Measurements from ENCODE around the gene CD34.
"Not testable (repeated sequence)": the region's sequence is repeated elsewhere in the genome, so short reads cannot be mapped to it uniquely, and the experiment has no call there.

CD34 gene

DNA sequence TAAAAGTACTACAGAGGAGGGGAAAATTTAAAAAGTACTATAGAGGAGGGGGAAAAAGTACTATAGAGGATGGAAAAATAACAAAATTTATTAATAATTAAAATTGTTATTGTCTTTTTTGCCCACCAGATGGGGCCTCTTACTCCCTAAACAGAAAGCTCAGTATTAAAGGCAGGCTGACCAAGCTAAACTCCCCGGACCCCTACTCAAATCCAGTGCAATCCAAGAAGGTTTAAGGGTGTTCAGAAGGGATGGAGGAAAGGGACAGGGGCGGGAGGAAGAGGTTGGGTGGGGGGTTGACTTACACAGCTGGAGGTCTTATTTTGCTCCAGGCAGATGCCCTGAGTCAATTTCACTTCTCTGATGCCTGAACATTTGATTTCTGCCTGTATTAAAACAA lies 13.7 kb downstream of the CD34 start:
- DNase-seq, result no peak

DNA sequence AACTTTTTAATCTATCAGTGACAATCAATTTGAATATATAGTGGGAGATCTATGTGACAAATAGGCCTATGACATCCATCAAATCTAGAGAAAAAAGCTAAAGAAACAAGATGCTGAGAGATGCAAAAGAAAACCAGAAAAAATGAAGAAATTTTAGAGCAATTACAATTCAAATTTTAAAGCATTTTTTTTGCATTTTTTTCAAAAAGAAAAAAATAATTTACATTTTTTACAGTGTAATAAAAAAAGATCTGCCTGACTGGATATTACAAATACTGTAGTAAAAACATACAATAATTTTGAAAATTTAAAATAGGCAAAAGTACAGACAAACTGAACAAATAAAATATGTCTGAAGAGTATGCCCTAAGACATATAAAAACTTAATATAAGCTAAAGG lies 14.4 kb downstream of the CD34 start:
- no peak for DNase-seq

DNA sequence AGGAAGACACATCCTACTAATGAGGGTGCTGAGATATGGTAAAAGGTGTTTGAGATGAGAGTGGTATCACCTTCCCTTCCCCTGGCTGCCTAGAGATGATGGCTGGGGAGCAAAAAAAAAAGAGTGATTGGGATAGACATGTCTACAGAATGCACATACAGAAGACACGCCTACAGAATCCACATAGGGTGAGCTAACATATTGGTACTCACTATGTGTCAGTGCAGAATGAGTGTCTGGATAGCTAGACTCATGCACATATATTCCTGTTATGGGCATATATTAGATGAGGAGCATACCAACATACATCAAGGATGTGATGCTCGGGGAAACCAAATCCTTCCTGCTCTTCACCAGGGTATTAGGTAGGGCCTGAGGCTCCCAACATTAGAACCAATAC lies 16.2 kb downstream of the CD34 start:
- no peak for DNase-seq

DNA sequence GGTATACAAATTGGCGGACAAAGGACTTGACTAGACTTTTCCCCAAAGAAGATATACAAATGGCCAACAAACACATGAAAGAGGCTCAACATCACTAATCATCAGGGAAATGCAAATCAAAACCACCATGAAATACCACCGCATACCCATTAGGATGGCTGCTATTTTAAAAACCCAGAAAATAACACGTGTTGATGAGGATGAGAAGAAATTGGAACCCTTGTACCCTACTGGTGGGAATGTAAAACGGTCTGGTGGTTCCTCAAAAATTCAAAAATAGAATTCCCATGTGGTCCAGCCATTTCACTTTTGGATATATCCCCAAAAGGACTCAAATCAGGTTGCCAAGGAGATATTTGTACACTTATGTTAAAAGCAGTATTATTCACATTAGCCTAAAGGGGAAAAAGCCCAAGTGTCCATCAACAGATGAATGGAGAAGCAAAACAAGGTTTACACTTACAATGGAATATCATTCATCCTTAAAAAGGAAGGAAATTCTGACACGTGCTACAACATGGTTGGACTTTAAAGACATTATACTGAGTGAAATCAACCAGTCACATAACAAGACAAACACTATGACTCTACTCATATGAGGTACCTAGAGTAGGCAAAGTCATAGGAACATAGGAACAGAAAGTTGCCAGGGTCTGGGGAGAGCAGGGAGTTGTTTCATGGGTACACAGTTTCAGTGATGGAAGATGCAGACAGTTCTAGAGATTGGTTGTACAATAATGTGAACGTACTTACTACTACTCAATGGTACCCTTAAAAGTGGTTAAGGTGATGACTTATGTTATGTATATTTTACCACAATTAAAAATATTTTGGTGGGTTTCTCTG lies 17.0 kb downstream of the CD34 start:
- no peak for DNase-seq

DNA sequence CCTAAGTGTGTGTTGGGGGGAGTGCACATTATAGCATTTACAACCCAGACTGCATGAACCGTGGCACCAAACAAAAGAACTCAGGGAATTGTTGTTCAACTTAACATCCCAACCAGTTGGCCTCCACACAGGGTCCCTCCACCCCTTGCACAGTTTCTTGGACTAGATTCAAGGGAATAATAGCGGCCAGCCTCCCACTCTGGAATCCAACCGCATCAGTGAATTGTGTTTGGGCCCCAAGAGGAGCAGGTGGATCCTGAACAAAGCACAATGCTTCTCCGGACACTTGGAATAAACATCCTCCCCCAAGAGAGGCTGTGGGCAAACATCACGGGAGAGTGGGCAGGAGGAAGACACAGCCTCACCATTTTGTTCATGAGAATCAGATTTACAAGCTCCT lies 18.2 kb downstream of the CD34 start:
- no peak for DNase-seq

DNA sequence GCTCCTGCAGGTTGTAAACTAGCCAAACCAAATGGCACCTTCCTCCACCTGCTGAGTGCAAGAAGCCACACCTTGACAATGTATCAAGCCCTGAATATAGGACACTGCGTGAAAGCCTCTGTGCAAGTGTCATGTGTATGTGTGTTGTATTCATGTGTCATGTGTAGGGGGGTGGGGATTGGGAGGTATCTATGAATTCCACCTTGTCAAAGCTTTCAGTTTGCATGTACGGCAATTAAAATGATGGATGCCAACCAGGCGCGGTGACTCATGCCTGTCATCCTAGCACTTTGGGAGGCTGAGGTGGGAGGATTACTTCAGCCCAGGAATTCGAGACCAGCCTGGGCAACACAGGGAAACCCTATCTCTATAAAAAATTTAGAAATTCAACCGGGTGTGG lies 19.8 kb downstream of the CD34 start:
- no peak for DNase-seq

DNA sequence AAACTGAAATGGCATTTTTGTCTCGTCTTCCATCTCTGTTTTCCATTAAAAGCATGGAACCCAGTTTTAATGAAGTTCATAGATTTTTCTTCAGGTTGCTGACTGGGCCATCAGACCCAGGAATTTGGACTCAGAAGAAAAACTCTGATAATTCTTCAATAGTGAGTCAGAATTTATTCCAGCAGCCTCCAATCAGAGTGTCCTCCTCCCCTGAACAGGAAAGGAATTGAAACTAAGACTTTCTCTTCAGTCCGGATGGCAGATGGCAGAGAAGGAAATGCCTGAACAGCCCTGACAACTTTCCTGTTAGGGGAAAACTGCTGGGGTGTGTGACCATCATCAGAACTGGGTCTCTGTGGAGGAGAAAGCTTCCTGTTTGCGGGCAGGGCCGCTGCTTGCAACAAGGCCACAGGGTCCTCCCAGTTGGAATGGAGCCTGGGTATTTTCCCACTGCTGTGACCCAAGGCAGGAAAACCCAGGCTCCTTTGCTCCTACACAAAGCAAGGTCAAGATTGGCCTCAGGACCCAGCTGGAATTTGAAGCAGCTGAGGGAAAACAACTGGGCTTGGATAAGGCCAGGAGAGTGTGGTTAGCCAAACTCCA lies 20.7 kb downstream of the CD34 start:
- DNase-seq, result no peak

DNA sequence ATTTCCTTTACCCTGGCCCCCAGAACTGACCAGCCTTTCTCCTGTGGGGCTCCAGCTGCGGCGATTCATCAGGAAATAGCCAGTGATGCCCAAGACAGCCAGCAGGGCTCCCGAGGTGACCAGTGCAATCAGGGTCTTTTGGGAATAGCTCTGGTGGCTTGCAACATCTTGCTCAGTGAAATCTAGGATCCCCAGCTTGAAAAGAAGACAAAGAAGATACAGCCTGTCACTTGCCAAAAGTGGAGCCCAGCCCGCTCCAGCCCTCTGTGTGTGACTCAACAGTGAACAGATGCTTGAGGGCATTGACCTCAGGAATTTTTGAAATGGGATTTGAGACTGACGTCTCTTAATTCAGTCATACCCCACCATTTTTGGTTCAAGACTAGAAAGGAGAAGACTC lies 22.3 kb downstream of the CD34 start:
- no peak for DNase-seq

DNA sequence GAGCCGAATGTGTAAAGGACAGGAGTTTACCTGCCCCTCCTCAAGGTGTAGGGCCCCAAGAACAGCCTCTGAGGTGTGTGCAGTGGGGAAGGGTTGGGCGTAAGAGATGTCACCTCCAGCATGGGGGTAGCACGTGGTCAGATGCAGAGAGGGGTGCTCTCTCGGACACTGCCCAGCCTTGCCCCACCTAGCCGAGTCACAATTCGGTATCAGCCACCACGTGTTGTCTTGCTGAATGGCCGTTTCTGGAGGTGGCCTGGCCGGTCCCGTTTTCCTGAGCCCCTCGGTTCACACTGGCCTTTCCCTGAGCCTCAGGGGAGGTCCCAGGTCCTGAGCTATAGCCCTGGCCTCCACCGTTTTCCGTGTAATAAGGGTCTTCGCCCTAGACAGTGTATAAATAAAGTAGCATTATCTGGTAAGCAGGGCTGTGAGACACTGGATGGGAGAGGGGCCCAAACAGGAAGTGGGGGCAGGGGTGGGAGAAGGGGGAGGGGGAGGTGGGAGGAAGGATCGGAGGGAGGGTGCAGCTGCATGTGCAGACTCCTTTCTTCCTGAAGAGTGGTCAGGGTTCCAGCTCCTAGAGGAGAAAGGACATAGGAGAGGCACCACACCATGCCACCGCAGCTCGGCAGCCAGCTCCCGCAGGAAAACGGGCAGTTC lies 23.3 kb downstream of the CD34 start:
- DNase-seq, result no peak

DNA sequence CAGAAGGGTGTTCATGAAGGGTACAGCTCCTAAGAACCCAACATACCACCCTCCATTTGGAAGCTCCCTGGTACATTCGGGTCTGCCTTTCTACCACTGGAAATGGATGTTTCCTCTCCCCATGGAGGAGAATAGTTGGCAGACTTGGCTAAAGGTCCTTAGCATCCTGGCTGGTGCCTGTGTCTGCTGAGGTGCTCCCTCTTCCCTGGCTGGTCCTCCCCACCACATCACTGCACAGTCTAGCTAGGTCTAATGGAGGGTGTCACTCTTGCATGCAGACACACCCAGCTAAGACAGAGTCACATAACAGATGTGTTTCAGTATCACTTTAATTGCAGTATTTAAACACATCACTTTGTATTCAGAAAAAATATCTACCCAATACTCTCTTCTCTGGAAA lies 24.7 kb downstream of the CD34 start:
- DNase-seq, result no peak

DNA sequence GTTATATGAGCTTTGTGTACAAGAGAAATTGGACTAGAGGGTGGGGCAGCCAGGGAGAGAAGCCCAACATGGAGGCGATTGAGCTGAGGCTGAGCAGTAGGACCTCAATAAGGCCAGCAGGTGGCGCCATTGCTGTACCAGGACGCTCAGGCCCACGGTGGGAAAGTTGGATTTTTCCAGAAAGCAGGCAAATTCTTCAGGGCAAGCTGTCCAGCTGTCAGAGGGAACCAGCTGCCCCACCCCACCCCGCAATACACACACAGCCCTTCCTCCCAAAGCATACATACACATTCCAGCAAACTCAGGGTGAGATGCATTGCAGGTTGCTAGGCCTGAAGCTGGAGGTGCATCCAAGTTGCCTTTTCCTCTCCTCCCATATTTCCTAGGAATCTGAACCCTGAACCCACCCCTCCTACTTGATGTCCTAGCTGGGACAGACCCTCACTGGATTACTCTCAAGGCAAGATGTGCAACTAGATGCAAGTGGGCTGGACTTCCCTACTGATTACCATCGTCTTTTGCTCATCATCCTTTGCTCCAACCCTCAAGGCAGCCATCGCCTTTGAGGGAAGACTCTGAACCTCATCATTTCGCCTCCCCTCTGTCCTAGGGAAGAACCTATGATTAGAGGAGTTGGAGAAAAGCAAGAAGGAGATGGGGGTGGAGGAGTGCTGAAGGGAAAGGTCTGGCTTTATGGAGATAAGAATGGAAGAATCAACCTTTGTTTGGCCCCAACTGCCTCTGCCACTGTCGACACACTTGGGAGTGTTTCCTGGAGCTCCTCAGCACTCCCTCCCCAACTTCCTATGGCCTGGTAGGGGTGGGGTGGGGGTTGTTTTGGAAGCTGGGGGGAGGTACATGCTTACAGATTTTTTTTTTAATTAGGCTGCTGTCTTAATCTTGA lies 25.5 kb downstream of the CD34 start:
- DNase-seq, result peak; percentile 69 to 71

DNA sequence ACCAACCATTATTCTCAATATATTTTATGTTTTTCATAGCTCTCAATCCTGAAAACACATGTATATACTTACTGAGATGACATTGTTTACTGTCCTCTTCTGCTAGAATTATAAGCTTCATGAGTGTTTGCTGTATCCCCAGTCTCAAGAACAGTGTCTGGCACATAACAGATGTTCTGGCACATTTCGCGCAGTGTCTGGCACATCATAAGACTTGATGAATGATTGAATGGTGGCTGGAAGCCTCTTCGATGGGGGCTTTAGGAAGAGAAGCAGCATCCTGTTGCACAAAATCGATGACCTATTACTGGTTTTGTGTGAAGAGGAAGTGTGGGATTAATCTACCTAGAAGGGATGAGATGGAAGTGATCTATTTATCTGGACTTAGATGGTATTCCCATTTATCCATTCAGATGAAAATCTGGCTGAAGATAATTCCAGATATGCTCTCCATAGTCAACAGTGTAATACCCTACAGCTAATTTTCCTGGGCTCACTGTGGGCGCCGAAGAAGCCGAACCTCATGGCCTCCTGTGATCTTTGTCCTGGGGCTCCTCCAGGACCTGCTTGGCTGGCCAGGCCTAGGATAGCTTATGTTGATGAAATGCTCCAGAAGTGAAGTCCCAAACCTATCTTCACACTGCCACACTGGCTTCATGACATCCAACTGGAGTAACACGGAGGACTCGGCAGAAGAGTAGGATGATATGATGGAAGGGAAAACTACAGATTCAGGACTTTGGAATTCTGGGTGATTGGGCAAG lies 26.5 kb downstream of the CD34 start:
- no peak for DNase-seq

DNA sequence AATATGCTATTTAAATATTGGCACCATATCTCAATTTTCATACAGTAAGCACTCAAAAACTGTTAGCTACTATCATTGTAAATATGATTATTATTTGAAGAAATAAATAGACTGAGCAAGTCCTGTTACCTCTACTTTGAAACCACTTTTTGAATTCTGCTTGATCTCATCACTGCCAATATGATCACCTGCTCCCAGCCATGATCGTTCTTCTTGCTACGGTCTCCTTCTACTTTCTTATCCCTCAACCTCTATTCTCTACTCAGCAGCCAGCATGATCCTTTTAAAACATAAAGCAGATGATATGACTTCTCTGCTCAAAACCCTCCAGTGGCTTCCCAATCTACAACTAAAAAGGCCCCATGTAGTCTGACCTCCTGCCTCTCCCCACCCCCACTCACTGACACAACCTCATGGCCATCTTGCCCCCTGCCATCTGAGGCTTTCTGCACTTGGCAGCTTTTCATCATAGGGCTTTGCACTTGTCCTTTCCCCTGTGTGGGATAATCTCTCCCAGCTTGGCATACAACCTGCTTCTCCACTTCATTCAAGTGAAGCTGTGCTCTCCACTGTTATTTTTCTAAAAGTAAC lies 27.2 kb downstream of the CD34 start:
- DNase-seq, result no peak

DNA sequence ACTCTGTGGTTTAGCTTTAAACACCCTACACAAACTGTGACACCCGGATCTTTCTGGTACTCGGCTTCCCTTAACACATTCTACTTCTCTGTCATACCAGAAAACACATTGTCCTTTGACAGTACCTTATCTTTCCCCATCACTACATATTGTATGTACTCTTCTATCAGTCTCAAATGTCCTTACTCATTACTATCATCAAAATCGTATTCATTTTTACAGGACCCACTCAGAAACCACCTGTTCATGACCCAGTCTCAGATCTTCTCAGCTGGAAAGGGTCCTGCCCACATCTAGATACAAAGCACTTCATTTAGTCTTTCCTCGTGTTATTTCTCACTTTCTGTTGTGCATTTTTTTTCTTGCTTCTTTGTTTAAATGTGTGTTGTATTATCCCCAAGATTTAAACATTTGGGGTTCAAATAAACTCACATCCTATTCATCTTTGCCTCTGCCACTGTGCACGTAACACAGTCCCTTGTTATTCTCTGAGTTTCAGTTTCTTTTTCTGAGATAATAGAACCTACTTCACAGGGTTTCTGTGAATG lies 27.7 kb downstream of the CD34 start:
- no peak for DNase-seq

DNA sequence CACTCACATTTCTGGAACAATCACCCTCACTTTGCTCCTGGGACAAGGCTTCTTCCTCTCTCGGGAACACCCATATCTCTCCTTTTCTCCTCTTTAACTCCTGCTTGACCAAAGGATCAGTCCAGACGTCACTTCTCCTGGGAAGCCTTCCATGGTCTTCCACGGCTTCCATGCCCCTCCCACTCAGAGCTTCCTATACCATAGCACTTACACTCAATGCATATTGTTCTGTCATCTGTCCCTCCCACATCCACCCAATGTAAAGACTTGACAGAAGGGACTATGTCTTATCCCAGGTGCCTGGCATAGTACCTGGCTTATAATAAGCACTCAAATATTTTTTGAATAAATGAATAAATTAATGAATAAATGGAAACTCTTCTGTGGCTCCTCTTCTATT lies 28.2 kb downstream of the CD34 start:
- DNase-seq, result no peak

DNA sequence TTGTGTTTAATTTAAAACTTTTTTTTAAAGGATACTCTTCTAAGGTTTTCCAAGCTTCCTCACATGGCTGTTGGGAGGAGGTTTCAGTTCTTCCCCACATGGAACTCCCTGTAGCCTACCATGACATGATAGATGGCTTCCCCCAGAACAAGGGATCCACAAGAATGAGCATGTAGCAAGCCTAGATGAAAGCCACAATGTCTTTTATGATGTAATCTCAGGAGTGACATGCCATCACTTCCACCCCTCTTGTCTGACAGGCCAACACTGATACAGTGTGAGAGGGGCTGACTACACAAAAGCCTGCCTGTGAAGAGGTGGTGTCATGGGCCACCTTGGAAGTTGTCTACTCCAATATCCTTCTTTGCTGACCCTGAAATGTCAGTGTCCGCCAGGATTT lies 32.0 kb downstream of the CD34 start:
- DNase-seq, result no peak

DNA sequence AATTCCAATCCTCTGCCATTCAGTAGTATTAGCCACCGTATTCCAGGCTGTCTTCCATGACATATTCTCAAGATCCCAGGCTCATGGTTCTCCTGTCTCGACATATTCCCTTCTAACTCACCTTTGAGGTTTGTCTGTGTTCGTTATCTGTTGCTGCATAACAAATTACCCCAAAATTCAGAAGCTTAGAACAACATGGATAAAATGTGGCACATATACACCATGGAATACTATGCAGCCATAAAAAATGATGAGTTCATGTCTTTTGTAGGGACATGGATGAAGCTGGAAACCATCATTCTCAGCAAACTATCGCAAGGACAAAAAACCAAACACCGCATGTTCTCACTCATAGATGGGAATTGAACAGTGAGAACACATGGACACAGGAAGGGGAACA lies 33.0 kb downstream of the CD34 start:
- DNase-seq, result not testable (repeated sequence)

DNA sequence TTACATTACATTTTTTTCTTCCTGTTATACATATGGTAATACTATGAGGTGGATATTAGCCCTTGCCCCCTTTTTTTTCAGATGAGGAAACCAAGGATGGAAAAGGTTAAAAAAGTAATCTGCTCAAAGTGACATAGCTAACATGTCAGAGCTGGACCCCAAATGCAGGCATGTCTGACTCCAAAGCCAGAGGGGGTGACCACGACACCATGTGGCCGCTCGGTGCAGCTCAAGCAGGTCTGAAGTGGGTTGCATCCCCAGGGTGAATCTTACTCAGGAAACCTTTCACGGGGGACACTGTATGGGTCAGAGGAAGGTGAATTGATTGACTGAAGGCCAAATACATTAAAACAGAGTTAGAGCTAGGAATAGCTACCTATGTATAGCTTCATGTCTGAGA lies 34.8 kb downstream of the CD34 start:
- DNase-seq, result no peak

DNA sequence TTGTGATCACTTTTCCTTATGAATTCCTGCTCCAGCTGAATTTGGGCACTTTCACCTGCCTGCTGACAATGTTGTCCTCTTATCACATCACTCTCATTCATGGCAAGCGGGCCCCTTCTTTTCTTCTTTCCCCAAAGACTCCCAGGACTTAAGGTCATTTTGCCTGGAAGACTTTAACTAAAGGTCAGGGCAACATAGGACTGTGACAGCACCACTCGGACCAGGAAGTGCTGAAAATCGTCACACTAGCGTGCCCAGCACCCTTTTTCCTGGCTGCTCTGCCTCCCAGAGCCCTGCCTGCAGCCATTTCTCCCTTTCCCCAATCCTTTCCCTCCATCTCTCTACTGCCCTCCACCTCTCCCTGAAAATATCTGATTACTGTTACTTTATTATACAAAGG lies 35.4 kb downstream of the CD34 start:
- DNase-seq, result no peak

DNA sequence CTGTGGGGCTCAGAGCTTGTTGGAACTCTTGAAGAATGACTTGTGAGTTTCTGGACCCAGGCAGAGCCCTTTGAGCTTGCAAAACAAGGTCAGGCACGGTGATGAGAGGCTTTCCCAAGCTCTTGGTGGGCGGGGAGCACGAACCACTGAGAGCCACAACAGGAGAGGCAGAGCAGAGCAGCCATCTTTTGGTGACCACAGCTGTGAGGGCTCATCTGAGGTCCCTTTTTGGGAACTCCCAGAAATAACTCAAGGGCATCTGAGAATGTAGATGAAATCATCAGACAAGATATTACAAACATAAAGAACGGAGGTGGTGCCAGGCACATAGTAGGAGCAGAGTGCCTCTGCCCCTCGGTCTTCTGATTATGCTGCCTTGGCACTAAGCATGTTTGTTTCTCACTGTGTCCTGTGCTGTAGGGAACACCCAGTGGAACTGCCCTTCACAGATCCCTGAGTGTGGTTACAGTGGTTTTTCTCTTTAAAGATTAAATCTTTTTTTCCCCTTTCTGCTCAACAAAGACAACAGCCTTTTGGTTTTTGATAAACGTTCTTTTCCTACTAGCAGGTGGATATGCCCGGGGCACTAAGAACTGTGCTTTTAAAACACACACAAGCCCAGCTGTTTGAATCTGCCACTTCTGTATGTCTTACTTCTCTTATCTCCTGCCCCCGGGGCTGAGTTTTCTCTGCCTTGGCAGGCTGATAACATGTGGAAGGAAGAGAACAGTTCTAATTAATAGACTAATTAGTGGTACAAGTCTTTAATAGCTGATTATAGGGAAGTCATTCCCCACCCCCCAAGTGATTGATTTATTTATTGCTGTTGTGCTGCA lies 37.7 kb downstream of the CD34 start:
- DNase-seq, result peak in 1 of 2 donors; percentile 46

DNA sequence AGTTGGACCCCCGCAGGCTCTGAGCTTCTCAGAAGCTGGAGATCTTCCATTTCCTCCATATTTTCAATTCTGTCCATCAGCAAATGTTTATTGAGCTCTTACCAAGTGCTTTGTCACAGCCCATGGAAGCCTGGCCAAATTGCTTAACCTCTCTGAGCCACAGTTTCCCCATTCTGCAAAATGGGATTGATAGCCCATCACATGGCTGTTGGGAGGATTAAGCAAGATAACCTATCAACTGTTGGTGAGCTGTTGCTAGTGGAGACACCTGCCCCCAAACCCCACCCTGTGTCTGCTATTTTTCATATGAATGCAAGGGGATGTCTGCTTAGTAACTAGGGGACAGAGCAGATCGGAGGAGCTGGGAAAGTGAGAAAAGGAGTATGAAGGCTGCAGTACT lies 38.3 kb downstream of the CD34 start:
- DNase-seq, result no peak
